ENCODE data around the gene S100A5. TPM values are rescaled to one million over a fixed set of nuclear protein-coding genes. Genes with fewer than 3 reads are reported as not detected.
A peak's percentile ranks its signal among the peaks of the same experiment; 100 is the strongest.

The S100A5 gene
- total RNA-seq, 3 donors from 2014 or later: not detected

- ATAC-seq (no peak), DNase-seq (no peak)
- H3K4me3 ChIP-seq: no peak overlapping the region
- peaks cover 29% of the 10 kb centered on the region for H3K4me1 ChIP-seq (ENCODE audit: low read depth)
- no peak for TF ChIP-seq CTCF (IDR thresholded peaks at IDR 0.05)
- no peaks in the 10 kb centered on the region for H3K36me3 ChIP-seq (ENCODE audit: low read depth)
- no peaks in the 10 kb centered on the region for H3K9me3 ChIP-seq
- intact Hi-C loops (cut with DNase I, micrococcal nuclease): no loop called here
Measured at GRCh38 chr1:153547560-153548551, 7.1 kb upstream of the S100A5 start.

GRCh38 chr1:153546796-153547559 is 6.2 kb upstream of the S100A5 start:
- Histone ChIP-seq H3K4me3 (no peak overlapping the region), H3K36me3 (ENCODE audit: low read depth) (no peaks in the 10 kb centered on the region), H3K4me1 (ENCODE audit: low read depth) (peaks cover 29% of the 10 kb centered on the region), H3K9me3 (no peaks in the 10 kb centered on the region)
- intact Hi-C loops (cut with DNase I, micrococcal nuclease): no loop called here
- TF ChIP-seq CTCF (IDR thresholded peaks at IDR 0.05): no peak
- ATAC-seq (no peak), DNase-seq (peak in 1 of 3 donors; percentile 30)

- Histone ChIP-seq H3K9me3 (no peaks in the 10 kb centered on the region), H3K4me1 (ENCODE audit: low read depth) (peaks cover 29% of the 10 kb centered on the region), H3K4me3 (no peak overlapping the region), H3K36me3 (ENCODE audit: low read depth) (no peaks in the 10 kb centered on the region)
- no peak for TF ChIP-seq CTCF (IDR thresholded peaks at IDR 0.05)
- intact Hi-C loops (cut with DNase I, micrococcal nuclease): no loop called here
- peak in 1 of 3 donors; percentile 42 for DNase-seq
- no peak for ATAC-seq
Measured at GRCh38 chr1:153546371-153546770, 5.6 kb upstream of the S100A5 start.

- H3K4me1 ChIP-seq (ENCODE audit: low read depth): peaks cover 33% of the 10 kb centered on the region
- TF ChIP-seq CTCF (IDR thresholded peaks at IDR 0.05): no peak
- no peaks in the 10 kb centered on the region for H3K36me3 ChIP-seq (ENCODE audit: low read depth)
- peak within 1 kb of the TSS; percentile 5 for H3K4me3 ChIP-seq
- DNase-seq (peak; percentile 97 to 99 (median 98)), ATAC-seq (peak; percentile 93)
- H3K9me3 ChIP-seq: no peaks in the 10 kb centered on the region
- intact Hi-C loops (cut with DNase I, micrococcal nuclease): no loop called here
Measured at GRCh38 chr1:153545067-153546055, 4.6 kb upstream of the S100A5 start, which contains the start of gene S100A4. TSS of gene S100A4 (minus strand) at chr1:153545806. CDS start at chr1:153544794, 1,012 bp downstream.

Data from mucosa of descending colon (tissue), 3 donors.